ENCODE results near the gene GCK.

DNA sequence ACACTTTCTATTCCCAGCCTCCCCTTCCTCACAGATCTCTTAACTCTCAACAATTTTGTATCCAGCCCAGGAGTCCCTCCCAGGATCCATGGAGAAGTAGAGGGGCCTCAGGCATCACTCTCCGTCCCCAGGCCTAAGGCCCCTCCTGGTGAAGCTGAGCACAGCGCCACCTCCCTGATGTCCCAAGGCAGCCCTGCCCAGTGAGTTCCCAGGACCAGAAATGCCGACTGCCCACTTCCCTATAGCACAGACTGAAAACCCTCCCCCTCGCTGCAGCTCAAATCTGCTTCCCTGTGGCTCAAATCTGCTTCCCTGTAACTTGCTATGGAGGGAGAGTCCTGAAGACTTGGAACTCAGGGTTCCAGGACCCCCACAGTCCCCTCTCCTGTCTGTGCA lies 47.1 kb upstream of the GCK start:
- TF ChIP-seq, protein P1, sequence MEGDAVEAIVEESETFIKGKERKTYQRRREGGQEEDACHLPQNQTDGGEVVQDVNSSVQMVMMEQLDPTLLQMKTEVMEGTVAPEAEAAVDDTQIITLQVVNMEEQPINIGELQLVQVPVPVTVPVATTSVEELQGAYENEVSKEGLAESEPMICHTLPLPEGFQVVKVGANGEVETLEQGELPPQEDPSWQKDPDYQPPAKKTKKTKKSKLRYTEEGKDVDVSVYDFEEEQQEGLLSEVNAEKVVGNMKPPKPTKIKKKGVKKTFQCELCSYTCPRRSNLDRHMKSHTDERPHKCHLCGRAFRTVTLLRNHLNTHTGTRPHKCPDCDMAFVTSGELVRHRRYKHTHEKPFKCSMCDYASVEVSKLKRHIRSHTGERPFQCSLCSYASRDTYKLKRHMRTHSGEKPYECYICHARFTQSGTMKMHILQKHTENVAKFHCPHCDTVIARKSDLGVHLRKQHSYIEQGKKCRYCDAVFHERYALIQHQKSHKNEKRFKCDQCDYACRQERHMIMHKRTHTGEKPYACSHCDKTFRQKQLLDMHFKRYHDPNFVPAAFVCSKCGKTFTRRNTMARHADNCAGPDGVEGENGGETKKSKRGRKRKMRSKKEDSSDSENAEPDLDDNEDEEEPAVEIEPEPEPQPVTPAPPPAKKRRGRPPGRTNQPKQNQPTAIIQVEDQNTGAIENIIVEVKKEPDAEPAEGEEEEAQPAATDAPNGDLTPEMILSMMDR (IDR thresholded peaks at IDR 0.05) = no peak
- TF ChIP-seq POLR2A (IDR thresholded peaks at IDR 0.05) = no peak
